Natural killer cell treated with Interleukin-12 subunit alpha and Interleukin-12 subunit beta and Interleukin-15 and Interleukin-18, amount 100 ng/mL, for 72 hours (primary cell): ENCODE results near the gene RNF39. TPM values are rescaled to one million over a fixed set of nuclear protein-coding genes. Genes with fewer than 3 reads are reported as not detected.
A peak's percentile ranks its signal among the peaks of the same experiment; 100 is the strongest.

ENCODE experiments used
- ATAC-seq, 2 donors: fragments of 150-1000 bp; cut with Tn5 transposase in 1 of 2; sonication (Bioruptor Pico), chemical (Tn5 transposase) in 1 of 2; 2 replicates each; pipeline ENCODE4 v1.10.0; 2021
- DNase-seq: peaks from one replicate; pipeline ENCODE4 v3.0.0; 2022; ENCODE audit warnings: low spot score
- H3K27ac Mint-ChIP-seq, 2 donors: 1 replicate in 1 of 2; 2 replicates in 1 of 2; pipeline ENCODE4 v1.8.0; 2022; ENCODE audit warnings: mixed read lengths in 2 of 2, mild to moderate bottlenecking in 1 of 2, moderate library complexity in 1 of 2
- H3K27me3 Mint-ChIP-seq, 2 donors: 1 replicate in 1 of 2; 2 replicates in 1 of 2; pipeline ENCODE4 v1.8.0; 2022; ENCODE audit warnings: mixed read lengths in 2 of 2
- H3K36me3 Mint-ChIP-seq: one replicate; pipeline ENCODE4 v1.8.0; 2022; ENCODE audit warnings: mixed read lengths
- H3K4me1 Mint-ChIP-seq, 2 donors: 1 replicate in 1 of 2; 2 replicates in 1 of 2; pipeline ENCODE4 v1.8.0; 2022; ENCODE audit warnings: low read depth in 2 of 2, mixed read lengths in 2 of 2, mild to moderate bottlenecking in 1 of 2
- H3K4me3 Mint-ChIP-seq: one replicate; pipeline ENCODE4 v1.8.0; 2022; ENCODE audit warnings: mixed read lengths
- H3K9me3 Mint-ChIP-seq: 2 replicates; pipeline ENCODE4 v1.8.0; 2022; ENCODE audit warnings: mixed read lengths
- total RNA-seq, 2 donors: library from RNA; stranded (reverse); gene quantifications; one replicate each; pipeline ENCODE4 v1.2.3, GENCODE V29; 2022

Gene RNF39
- total RNA-seq, 2 donors from 2014 or later, result not detected

- peaks cover 44 to 49% of the 10 kb centered on the region in 2 donors for H3K27me3 Mint-ChIP-seq
- peak overlapping the region; percentile 79 for H3K4me3 Mint-ChIP-seq
These were observed 26.9 kb upstream of the RNF39 start for GRCh38 chr6:30102414-30102969.

GRCh38 chr6:30101444-30102413 is 26.2 kb upstream of the RNF39 start:
- peaks cover 49 to 55% of the 10 kb centered on the region in 2 donors for H3K27me3 Mint-ChIP-seq
- H3K27ac Mint-ChIP-seq, result peak overlapping the region in 1 of 2 donors; percentile 58
- peak; percentile 88 to 94 for ATAC-seq
- peaks cover 31 to 33% of the 10 kb centered on the region in 2 donors for H3K4me1 Mint-ChIP-seq
- H3K9me3 Mint-ChIP-seq, result no peaks in the 10 kb centered on the region
- no peaks in the 10 kb centered on the region for H3K36me3 Mint-ChIP-seq
- DNase-seq, result peak; percentile 84
- peak overlapping the region; percentile 79 for H3K4me3 Mint-ChIP-seq

More at GRCh38 chr6:30102414-30102969, 26.9 kb upstream of the RNF39 start:
- H3K4me1 Mint-ChIP-seq, result peaks cover 31 to 33% of the 10 kb centered on the region in 2 donors
- no peaks in the 10 kb centered on the region for H3K9me3 Mint-ChIP-seq
- DNase-seq (no peak), ATAC-seq (no peak)
- no peaks in the 10 kb centered on the region for H3K36me3 Mint-ChIP-seq
- peak overlapping the region in 1 of 2 donors; percentile 58 for H3K27ac Mint-ChIP-seq

DNA sequence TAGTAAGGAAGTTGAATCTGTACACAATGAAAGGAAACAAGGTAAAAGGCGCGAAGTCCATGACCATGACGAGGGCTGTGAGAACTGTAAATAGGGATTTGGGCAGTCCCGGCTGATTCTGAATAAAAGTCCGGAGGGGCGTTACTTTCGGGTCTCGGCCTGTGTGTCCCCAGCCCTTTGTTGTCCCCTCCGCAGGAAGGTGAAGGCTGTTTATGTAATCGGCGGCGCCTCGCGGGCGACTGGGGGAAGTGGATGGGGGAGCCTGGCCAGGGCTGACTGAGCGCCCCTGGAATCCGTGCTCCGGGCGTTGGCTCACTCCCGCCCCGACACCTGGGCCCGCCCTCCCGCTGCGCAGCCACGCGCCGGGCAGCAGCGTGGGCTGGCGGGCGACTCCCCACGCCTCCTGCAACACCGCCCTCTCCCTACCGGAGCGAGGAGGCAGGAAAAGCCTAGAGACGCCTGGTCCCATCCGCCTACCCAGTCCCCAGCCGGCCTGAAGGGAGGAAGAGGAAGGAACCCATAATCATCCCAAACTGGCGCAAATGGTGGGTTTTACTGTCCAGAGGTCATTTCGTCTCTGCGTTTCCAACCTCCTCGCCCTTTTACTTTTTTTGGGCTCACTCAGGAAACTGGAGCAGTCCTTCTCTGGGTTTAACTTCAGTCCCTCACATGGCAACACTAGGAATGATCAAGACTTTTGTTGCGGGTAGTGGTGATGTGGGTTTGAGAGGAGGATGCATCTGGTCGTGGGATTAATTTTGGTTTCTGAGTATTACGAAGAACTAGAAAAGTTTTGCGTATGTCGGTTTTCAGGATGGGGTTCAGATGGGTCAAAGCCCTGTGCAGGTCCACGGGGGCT is 25.2 kb upstream of the RNF39 start:
- ATAC-seq, result no peak
- H3K4me1 Mint-ChIP-seq, result peaks cover 31 to 33% of the 10 kb centered on the region in 2 donors
- H3K27ac Mint-ChIP-seq, result no peak overlapping the region
- H3K9me3 Mint-ChIP-seq, result no peaks in the 10 kb centered on the region
- no peak for DNase-seq
- H3K4me3 Mint-ChIP-seq, result peak overlapping the region; percentile 79
- peaks cover 52 to 54% of the 10 kb centered on the region in 2 donors for H3K27me3 Mint-ChIP-seq
- no peaks in the 10 kb centered on the region for H3K36me3 Mint-ChIP-seq

GRCh38 chr6:30100154-30100553 is 24.6 kb upstream of the RNF39 start:
- H3K27ac Mint-ChIP-seq, result no peak overlapping the region

GRCh38 chr6:30097902-30098768 is 22.6 kb upstream of the RNF39 start:
- Mint-ChIP-seq H3K4me3 (no peak overlapping the region), H3K36me3 (no peaks in the 10 kb centered on the region), H3K9me3 (no peaks in the 10 kb centered on the region), H3K4me1 (peaks cover 26 to 28% of the 10 kb centered on the region in 2 donors), H3K27ac (no peak overlapping the region), H3K27me3 (peaks cover 63 to 77% of the 10 kb centered on the region in 2 donors)
- ATAC-seq, result no peak
- DNase-seq, result no peak

More at GRCh38 chr6:30100154-30100553, 24.6 kb upstream of the RNF39 start:
- DNase-seq (no peak), ATAC-seq (no peak)
- peaks cover 31 to 33% of the 10 kb centered on the region in 2 donors for H3K4me1 Mint-ChIP-seq
- H3K36me3 Mint-ChIP-seq, result no peaks in the 10 kb centered on the region
- no peaks in the 10 kb centered on the region for H3K9me3 Mint-ChIP-seq
- H3K27me3 Mint-ChIP-seq, result peaks cover 57 to 58% of the 10 kb centered on the region in 2 donors
- peak overlapping the region; percentile 61 for H3K4me3 Mint-ChIP-seq

- no peak overlapping the region for H3K27ac Mint-ChIP-seq
- H3K4me1 Mint-ChIP-seq, result peaks cover 17 to 19% of the 10 kb centered on the region in 2 donors
- ATAC-seq (no peak), DNase-seq (no peak)
- H3K36me3 Mint-ChIP-seq, result no peaks in the 10 kb centered on the region
- no peaks in the 10 kb centered on the region for H3K9me3 Mint-ChIP-seq
- peaks cover 69 to 90% of the 10 kb centered on the region in 2 donors for H3K27me3 Mint-ChIP-seq
- H3K4me3 Mint-ChIP-seq, result no peak overlapping the region
These were observed 21.3 kb upstream of the RNF39 start for GRCh38 chr6:30096829-30097228.

DNA sequence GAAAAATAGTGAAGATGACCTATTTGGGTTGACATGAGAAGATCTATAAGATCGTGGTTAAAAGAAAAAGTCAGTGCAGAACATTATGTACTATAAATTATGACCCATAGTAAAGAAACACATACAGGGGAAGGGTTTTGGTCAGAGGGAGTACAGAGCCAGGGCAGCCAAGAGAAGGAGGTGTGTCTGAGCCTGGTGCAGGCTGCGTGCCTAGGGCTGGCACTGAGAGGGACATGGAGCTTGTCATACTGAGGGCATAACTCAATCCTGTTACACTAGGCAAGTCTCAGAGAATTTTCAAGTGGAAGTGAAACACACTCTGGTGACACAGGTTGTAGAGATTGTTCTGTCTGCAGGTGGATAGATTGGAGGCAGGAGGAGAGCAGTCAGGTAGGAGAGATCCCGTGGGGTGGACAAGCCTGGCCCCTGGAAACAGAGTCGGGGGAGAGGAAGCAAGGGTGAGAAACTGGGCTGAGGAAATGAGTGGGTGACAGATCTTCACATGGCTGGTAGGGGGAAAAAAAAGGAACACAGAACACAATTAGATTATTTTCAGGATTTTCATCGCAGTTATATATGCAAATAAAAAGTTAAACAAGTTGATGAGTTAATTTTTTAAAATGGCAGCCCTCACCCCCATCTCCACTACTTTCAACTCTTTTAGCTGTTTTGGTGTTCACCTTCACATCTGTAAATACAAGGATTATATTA is 18.5 kb upstream of the RNF39 start:
- Mint-ChIP-seq H3K4me3 (no peak overlapping the region), H3K27me3 (peaks cover 58 to 85% of the 10 kb centered on the region in 2 donors), H3K4me1 (no peaks in the 10 kb centered on the region), H3K27ac (no peak overlapping the region), H3K36me3 (no peaks in the 10 kb centered on the region), H3K9me3 (no peaks in the 10 kb centered on the region)
- DNase-seq (no peak), ATAC-seq (no peak)

DNA sequence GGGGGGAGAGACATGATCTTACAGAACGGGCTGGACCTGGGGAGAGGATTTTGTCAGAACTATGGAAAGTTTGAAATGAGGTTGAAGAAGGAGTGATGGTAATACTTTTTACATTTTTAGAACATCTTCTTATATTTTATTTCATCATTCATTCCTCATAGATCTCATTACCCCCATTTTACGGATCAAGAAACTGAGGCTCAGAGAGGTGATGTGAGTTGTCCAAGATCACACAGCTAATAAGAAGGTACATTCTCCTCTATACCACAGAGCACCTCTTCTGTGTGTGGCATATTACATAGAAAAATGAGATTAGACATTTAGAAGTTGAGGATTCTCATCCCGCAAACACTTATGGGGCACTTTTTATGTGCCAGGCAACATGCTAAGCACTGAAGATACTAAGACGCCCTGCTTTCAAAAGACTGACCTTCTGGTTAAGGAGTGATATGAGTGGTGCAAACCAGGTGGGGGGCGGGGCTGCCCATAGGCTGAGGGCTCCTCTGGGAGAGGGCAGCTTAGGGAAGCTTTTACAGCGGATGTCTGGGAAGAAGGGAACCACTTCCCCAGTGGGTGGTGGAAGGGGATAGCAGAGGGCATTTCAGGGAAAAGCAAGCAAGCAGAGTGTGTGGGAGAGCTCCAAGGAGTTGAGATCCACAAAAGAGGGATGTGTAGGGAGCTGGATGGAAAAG is 17.4 kb upstream of the RNF39 start:
- Mint-ChIP-seq H3K4me3 (no peak overlapping the region), H3K27me3 (peaks cover 53 to 81% of the 10 kb centered on the region in 2 donors), H3K9me3 (no peaks in the 10 kb centered on the region), H3K4me1 (no peaks in the 10 kb centered on the region), H3K27ac (no peak overlapping the region), H3K36me3 (no peaks in the 10 kb centered on the region)
- ATAC-seq (no peak), DNase-seq (no peak)

DNA sequence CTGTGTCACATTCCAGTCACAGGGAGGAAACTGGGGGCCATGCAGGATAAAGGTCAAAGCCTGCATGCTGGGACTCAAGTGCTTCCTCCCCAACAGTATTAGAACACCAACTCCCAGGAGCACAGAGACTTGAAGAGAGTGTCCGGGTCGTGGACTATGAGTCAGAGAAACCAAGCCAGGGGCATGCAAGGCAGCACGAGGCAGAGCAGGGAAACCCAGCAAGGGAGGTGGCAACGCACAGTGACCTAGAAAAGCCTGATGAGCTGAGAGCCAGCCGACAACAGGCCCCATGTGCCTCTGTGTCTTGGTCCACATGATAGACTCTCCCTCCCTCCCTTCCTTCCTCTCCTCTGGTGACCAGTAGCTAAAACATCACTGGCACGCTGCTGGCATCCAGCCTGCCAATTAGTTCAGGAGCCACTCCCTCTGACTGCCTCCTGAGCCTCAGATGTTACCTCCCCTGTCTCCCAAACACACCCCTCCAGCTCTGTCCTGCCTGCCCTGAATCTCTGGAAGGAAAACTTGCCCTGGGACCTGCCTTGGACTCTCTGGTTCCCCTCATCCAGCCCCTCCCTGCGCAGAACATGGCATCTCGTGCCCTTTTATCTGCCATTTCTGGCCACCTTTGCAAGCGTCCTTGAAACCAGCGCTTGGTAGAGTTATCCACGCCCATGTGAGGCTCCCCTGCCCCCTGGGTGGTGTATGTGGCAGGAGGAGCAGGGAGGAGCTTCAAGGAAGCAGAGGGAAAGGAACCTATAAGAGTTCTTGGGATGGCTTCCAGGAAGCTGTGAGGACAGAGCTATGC is 16.2 kb upstream of the RNF39 start:
- ATAC-seq (no peak), DNase-seq (no peak)
- Mint-ChIP-seq H3K36me3 (no peaks in the 10 kb centered on the region), H3K27ac (no peak overlapping the region), H3K4me3 (no peak overlapping the region), H3K9me3 (no peaks in the 10 kb centered on the region), H3K4me1 (no peaks in the 10 kb centered on the region), H3K27me3 (peaks cover 48 to 81% of the 10 kb centered on the region in 2 donors)

DNA sequence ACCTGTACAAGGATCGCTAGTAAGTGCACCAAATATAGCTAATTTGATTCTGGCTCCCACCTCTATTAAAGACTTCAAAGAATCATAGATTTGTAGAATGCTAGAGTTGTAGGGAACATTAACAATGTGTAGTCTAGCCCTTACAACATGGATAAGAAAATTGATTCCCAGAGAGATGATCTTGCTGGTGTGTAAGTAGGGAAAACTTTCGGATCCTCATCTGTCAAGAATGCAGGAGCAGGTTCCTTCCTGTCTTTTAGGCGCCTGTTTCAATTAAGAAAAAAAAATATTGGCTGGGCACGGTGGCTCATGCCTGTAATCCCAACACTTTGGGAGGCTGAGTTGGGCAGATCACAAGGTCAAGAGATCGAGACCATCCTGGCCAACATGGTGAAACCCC is 12.3 kb upstream of the RNF39 start:
- H3K36me3 Mint-ChIP-seq, result no peaks in the 10 kb centered on the region
- H3K27ac Mint-ChIP-seq, result no peak overlapping the region
- H3K4me3 Mint-ChIP-seq, result no peak overlapping the region
- H3K27me3 Mint-ChIP-seq, result peaks cover 34 to 68% of the 10 kb centered on the region in 2 donors
- DNase-seq, result no peak
- no peak for ATAC-seq
- no peaks in the 10 kb centered on the region for H3K4me1 Mint-ChIP-seq
- H3K9me3 Mint-ChIP-seq, result no peaks in the 10 kb centered on the region

DNA sequence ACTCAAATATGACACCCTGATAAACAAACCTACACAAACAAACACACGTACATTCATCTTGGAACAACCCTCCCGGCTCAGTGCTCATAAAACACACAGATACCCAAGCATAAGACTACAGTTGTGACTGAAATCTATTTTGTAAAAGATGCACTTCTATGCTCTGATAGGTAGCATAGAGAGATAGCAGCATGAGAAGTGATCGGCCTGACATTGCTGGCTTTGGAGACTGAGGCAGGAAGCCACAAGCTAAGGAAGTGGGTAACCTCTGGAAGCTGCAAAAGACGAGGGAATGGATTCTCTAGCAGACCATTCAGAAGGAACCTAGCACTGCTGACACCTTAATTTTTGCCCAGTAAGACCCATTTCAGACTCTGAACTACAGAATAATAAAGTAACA is 1.6 kb upstream of the RNF39 start:
- no peaks in the 10 kb centered on the region for H3K9me3 Mint-ChIP-seq
- DNase-seq, result no peak
- H3K4me3 Mint-ChIP-seq, result no peak overlapping the region
- H3K36me3 Mint-ChIP-seq, result no peaks in the 10 kb centered on the region
- H3K4me1 Mint-ChIP-seq, result peaks cover 25 to 35% of the 10 kb centered on the region in 2 donors
- peaks cover 56 to 79% of the 10 kb centered on the region in 2 donors for H3K27me3 Mint-ChIP-seq
- no peak for ATAC-seq
- H3K27ac Mint-ChIP-seq, result no peak overlapping the region
